GM21528 (cell line): ENCODE results near the gene FAM184A.

Experiments
- ATAC-seq: cut with Tn5 transposase; IDR thresholded peaks from one replicate; pipeline ENCODE4 v1.9.1; 2021; ENCODE audit warnings: mild to moderate bottlenecking, moderate library complexity; ENCODE audit not compliant: unreplicated experiment, low FRiP score

The FAM184A gene

GRCh38 chr6:118930680-118931079 is 147.8 kb downstream of the FAM184A start:
- ATAC-seq, result no peak

GRCh38 chr6:118923035-118923434 is 155.4 kb downstream of the FAM184A start:
- no peak for ATAC-seq

- ATAC-seq, result no peak
Observed at GRCh38 chr6:118921084-118921483, 157.4 kb downstream of the FAM184A start.

- ATAC-seq, result no peak
Observed at GRCh38 chr6:118918329-118918725, 160.1 kb downstream of the FAM184A start.

GRCh38 chr6:118917546-118918328 is 160.7 kb downstream of the FAM184A start:
- ATAC-seq, result no peak

- no peak for ATAC-seq
Observed at GRCh38 chr6:118914598-118914997, 163.9 kb downstream of the FAM184A start.

GRCh38 chr6:118913161-118913560 is 165.3 kb downstream of the FAM184A start:
- no peak for ATAC-seq

GRCh38 chr6:118912646-118913045 is 165.8 kb downstream of the FAM184A start:
- no peak for ATAC-seq
